K562 (cell line): ENCODE data around the gene ADGRG1. TPM values are rescaled to one million over a fixed set of nuclear protein-coding genes. Genes with fewer than 3 reads are reported as not detected.

ENCODE experiments used
- ATF7 ChIP-seq: fragments of 450-650 bp; IDR thresholded peaks from 2 replicates; pipeline ENCODE4 v1.7.1; 2014; ENCODE audit warnings: mild to moderate bottlenecking, moderate library complexity
- CAMTA2 ChIP-seq: fragments of 250-450 bp; sonication (Bioruptor Pico); conservative IDR thresholded peaks from 2 replicates; pipeline ENCODE4 v1.5.1; 2022
- HIVEP1 ChIP-seq: fragments of 250-450 bp; sonication (Bioruptor Pico); IDR thresholded peaks from 2 replicates; pipeline ENCODE4 v1.4.0; 2020; ENCODE audit warnings: mild to moderate bottlenecking
- JUNB ChIP-seq: fragments of 450-650 bp; formaldehyde crosslinking; conservative IDR thresholded peaks from 2 replicates; pipeline ENCODE4 v1.4.0; 2020; ENCODE audit warnings: mild to moderate bottlenecking
- MEF2A ChIP-seq: IDR thresholded peaks from 2 replicates; pipeline ENCODE4 v1.6.1; 2011; ENCODE audit warnings: low read depth, mild to moderate bottlenecking, low read length, moderate library complexity; ENCODE audit not compliant: control insufficient read depth
- MXI1 ChIP-seq: IDR thresholded peaks from 2 replicates; pipeline ENCODE4 v1.6.1; 2011; ENCODE audit warnings: low read depth, mild to moderate bottlenecking, improper control_type of control experiment, low read length
- PTTG1 ChIP-seq: fragments of 450-650 bp; IDR thresholded peaks from 2 replicates; pipeline ENCODE4 v1.6.1; 2016; ENCODE audit warnings: low read depth, mild to moderate bottlenecking, missing genetic modification characterization, missing compliant biosample characterization
- RBM39 ChIP-seq: fragments of 200-400 bp; formaldehyde crosslinking; optimal IDR thresholded peaks from 2 replicates; pipeline ENCODE3; 2018; ENCODE audit warnings: low read depth, low read length
- polyA plus RNA-seq, 8 experiments: library from polyadenylated mRNA; depleted of rRNA in 4 of 8; stranded (reverse) in 5 of 8; unstranded in 3 of 8; fragments of >200 nt; fragmentation: Nextera tagmentation in 2 of 8; fragmentation: Illumina TruSeq in 1 of 8; extraction: Ambion mirVana in 2 of 8; extraction: Trizol in 1 of 8; gene quantifications; 2 replicates each; pipeline versions ENCODE4 v1.2.1 to v1.2.3, GENCODE V29; 2011 to 2014; ENCODE audit warnings: inconsistent platforms in 1 of 8, missing spikeins in 1 of 8
- total RNA-seq, 7 experiments: library from RNA; depleted of rRNA in 6 of 7; stranded (reverse); fragments of >200 nt in 6 of 7; fragmentation: Illumina TruSeq in 2 of 7; extraction: Trizol in 2 of 7; gene quantifications; 2 replicates each; pipeline versions ENCODE4 v1.2.1 to v1.2.3, GENCODE V29; 2011 to 2021; ENCODE audit warnings: low replicate concordance in 1 of 7
- TF ChIP-seq, protein P1 (sequence below): fragments of 450-650 bp; formaldehyde crosslinking; IDR thresholded peaks from 2 replicates; pipeline ENCODE4 v1.4.0; 2022; ENCODE audit warnings: missing genetic modification characterization

ADGRG1 gene
- total and polyA plus RNA-seq, 9 of the 15 experiments (the other 6 are each of a cell fraction or from before 2014, with no cell fraction given) = 0.04 to 0.31 (median 0.16) TPM; not detected in 6

DNA sequence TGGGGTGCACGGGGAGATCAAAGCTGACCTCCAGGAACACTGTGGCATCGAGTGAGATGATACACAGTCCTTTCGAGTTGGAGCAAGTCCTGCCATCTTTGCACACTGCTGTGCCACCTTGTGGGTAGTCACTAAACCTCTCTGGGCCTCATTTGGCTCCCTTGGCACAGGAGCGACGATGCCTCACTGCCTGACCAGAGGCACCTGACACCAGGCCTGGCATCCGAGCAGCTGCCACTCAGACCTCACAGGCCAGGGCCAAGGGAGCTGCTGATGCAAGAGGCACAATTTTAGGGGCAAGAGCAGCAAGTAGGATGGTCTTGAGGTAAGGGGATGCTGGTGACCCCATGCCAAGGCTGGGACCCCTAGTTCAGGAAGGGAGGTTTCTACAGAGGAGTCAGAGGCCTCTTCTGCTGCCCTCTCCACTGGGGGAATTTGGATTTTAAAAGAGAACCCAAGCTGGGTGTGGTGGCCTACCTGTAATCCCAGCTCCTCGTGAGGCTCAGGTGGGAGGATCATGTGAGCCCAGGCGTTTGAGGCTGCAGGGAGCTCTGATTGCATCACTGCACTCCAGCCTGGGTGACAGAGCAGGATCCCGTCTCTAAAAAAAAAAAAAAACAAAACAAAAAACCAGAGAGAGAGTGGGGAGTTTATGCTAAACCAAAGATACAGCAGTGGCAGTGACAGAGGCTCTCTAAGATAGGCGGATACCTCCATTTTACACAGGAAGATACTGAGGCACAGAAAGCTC is 6.7 kb upstream of the ADGRG1 start (continued):
- TF ChIP-seq, protein P1, sequence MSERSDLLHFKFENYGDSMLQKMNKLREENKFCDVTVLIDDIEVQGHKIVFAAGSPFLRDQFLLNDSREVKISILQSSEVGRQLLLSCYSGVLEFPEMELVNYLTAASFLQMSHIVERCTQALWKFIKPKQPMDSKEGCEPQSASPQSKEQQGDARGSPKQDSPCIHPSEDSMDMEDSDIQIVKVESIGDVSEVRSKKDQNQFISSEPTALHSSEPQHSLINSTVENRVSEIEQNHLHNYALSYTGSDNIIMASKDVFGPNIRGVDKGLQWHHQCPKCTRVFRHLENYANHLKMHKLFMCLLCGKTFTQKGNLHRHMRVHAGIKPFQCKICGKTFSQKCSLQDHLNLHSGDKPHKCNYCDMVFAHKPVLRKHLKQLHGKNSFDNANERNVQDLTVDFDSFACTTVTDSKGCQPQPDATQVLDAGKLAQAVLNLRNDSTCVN (CRISPR knock-in tag) = no peak
- TF ChIP-seq RBM39 (no peak), CAMTA2 (no peak), JUNB (CRISPR knock-in tag) (no peak), HIVEP1 (no peak), ATF7 (peak; percentile 32; the same call in 1 of the 2 replicates), PTTG1 (no peak), MEF2A (no peak), MXI1 (no peak)
